NOMO-1 (cell line): ENCODE results near the gene THPO.
A peak's percentile ranks its signal among the peaks of the same experiment; 100 is the strongest.

ENCODE experiments used
- DNase-seq, 2 experiments: peaks; one replicate each; lab custom pipeline; 2025; ENCODE audit not compliant: unreplicated experiment in 2 of 2; lab: John Stamatoyannopoulos, UW

THPO gene

GRCh38 chr3:184335661-184336546, 42.1 kb downstream of the THPO start:
- DNase-seq: peak; percentile 61 to 79

DNA sequence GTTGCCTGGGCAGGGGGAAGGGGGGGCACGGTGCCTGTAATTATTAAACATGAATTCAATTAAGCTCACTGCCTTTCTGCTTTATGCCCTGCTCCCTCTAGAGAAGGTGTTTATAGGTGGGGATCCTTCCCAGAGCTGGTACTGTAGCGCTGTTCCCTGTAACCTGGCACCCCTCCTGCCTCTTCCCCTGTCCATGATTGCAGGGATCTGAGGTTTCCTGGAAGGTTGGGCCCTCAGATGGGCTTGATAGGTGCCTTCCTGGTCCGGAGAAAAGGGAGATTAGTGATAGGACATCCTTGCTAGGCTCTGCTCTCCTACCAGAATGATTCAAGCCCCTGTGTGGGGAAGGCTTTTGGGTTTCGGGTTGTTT, 42.7 kb downstream of the THPO start:
- no peak for DNase-seq

GRCh38 chr3:184334470-184335158, 43.4 kb downstream of the THPO start:
- DNase-seq: no peak

GRCh38 chr3:184333700-184334099, 44.3 kb downstream of the THPO start:
- DNase-seq: no peak

GRCh38 chr3:184333190-184333589, 44.8 kb downstream of the THPO start:
- no peak for DNase-seq

- no peak for DNase-seq
These were observed 45.5 kb downstream of the THPO start for GRCh38 chr3:184332370-184333090.

GRCh38 chr3:184328516-184328915, 49.5 kb downstream of the THPO start:
- DNase-seq: no peak

GRCh38 chr3:184327171-184327570, 50.8 kb downstream of the THPO start:
- no peak for DNase-seq

DNA sequence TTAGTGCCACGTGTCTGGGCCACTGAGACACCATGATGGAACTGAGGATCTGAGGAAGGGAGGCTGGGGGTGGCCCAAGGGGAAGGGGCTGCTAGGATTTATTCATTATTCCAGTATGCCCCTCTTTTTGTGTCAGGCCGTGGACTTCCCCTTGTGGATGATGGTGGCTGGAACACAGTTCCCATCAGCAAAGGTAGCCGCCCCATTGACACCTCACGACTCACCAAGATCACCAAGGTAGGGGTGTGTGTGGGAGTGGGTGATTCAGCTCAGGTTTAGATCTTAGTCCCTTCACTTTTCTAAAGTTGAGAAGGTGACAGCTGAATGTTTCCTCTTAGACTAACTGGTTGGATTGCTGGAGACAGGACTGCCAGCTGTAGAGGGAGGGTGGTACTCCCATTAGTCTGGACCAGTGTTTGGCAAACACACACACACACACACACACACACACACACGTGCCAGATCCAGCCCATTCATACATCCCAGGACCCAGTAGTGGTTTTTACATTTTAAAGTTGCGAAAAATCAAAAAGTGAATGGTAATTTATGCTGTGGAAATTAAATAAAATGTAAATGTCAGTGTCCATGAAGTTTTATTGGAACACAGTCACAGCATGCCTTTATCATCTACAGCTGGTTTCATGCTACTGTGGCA, 52.2 kb downstream of the THPO start:
- no peak for DNase-seq

GRCh38 chr3:184325269-184325668, 52.7 kb downstream of the THPO start:
- DNase-seq: no peak

- DNase-seq: no peak
These were observed 54.3 kb downstream of the THPO start for GRCh38 chr3:184323696-184324095.

DNA sequence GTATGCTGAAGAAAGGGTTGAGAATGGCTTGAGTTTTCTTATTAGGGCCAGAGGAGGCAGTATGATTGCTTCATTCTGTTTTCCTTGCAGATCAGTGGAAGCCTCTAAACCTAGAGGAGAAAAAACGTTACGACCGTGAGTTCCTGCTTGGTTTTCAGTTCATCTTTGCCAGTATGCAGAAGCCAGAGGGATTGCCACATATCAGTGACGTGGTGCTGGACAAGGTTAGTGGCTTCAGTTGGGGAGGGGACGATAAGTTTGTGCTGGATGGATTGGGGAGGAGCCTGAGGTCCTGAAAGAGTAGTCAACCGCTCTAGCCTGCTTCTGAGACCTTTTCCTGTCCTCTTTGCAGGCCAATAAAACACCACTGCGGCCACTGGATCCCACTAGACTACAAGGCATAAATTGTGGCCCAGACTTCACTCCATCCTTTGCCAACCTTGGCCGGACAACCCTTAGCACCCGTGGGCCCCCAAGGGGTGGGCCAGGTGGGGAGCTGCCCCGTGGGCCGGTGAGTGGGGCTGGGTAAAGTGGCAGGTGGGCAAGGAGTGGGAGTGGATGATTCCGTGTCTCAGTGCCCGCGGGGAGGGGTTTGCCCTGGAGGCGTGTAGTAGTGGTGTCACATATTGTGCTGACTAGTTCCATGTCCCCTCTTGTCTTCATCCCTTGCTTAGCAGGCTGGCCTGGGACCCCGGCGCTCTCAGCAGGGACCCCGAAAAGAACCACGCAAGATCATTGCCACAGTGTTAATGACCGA, 55.1 kb downstream of the THPO start:
- peak; percentile 98 to 100 for DNase-seq
